ENCODE results near the gene CD226. TPM values are rescaled to one million over a fixed set of nuclear protein-coding genes. Genes with fewer than 3 reads are reported as not detected.

Gene CD226
- total and polyA plus RNA-seq, 12 donors: 0.13 to 3.9 (median 1.7) TPM; not detected in 1

DNA sequence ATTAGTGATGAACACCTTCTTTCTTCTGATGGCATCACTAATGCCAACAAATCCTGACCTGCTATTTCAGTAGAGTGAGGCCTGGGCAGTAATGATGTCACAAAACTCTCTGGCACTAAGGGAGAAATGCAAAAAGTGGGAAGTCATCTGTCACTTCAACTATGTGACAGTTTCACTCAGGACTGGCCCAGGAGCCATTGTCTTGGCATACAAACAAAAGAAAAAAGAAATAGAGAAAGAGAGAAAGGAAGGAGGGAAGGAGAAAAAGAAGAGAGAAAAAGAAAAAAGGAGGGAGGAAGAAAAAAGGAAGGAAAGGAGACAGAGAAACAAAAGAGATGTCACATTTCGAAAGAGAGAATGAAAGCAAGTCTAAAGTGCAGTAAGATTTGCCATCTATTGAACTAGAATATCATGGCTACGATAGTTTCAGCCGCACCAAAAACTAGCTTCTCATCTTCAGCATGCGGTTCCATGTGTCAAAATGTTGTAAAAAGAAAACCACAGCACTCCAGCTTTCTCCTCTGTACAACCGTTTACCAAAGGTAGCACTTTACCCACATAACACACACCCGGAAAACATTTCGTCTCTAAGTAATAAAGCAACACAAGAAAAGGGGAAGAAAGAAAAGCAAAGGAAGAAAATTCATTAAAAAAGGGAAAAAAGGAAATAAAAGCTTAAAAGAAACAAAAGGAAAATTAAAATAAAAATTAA lies 50.1 kb downstream of the CD226 start:
- H3K9me3 ChIP-seq (replicated peaks in 1 of 3): no peaks in the 10 kb centered on the region
- no peaks in the 10 kb centered on the region for H3K27me3 ChIP-seq
- TF ChIP-seq, protein P1, sequence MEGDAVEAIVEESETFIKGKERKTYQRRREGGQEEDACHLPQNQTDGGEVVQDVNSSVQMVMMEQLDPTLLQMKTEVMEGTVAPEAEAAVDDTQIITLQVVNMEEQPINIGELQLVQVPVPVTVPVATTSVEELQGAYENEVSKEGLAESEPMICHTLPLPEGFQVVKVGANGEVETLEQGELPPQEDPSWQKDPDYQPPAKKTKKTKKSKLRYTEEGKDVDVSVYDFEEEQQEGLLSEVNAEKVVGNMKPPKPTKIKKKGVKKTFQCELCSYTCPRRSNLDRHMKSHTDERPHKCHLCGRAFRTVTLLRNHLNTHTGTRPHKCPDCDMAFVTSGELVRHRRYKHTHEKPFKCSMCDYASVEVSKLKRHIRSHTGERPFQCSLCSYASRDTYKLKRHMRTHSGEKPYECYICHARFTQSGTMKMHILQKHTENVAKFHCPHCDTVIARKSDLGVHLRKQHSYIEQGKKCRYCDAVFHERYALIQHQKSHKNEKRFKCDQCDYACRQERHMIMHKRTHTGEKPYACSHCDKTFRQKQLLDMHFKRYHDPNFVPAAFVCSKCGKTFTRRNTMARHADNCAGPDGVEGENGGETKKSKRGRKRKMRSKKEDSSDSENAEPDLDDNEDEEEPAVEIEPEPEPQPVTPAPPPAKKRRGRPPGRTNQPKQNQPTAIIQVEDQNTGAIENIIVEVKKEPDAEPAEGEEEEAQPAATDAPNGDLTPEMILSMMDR (IDR thresholded peaks at IDR 0.05): no peak
- TF ChIP-seq POLR2A (IDR thresholded peaks at IDR 0.05): no peak
- 77 to 84% (median 80%) methylated on average over 7 of the region's 7 CpGs for WGBS, 4 donors
- intact Hi-C loops (cut with DNase I): no loop called here
- H3K36me3 ChIP-seq (replicated peaks in 1 of 2): no peaks in the 10 kb centered on the region
- no peak overlapping the region for H3K4me3 ChIP-seq
- H3K27ac ChIP-seq: no peak overlapping the region
- H3K4me1 ChIP-seq (replicated peaks in 1 of 2): no peaks in the 10 kb centered on the region
- DNase-seq: no peak

DNA sequence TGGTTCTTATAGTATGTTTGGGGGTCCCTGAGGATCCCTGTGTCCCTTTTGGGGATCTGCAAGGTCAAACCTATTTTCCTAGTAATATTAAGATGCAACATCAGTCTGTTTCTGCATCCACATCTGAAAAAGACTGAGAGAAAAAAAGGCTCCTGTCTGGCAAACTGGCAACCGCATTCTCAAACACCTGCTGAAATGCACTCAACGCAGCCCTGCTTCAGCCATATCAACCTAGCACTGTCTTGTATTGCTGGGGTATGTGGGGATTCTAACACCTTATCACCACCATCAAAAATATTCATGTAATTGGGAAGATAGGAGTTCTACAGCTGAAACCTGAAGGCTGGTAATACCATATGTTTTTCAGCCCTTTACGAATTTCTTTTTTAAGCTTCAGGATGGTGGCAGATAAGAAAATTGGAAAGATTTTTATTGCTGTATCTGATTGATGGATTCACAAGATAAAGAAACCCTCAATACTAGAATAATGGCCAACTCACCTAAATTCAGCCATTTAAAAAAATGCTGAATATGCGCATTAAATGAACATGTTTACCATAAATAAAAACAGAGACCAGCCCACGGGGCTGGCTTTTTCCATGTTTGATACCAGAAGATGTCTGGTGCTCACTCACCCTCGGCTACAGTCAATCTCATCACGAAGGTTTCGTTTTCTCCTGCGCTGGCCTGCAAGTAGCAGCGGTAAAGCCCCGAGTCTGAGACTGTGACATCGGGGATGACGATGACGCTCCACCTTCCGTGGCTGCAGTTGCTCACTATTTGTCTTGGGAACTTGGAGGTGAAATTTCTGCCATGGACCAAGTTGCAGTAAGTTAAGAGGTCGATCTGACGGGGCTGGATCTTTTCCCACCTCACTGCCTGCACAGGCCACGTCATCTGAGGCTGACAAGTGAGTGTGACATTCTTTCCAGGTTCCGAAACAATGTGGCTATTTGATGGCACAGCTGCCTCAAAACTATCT lies 52.3 kb downstream of the CD226 start:
- TF ChIP-seq POLR2A (IDR thresholded peaks at IDR 0.05): no peak
- TF ChIP-seq, protein P1 (IDR thresholded peaks at IDR 0.05): no peak
- WGBS, 4 donors: 87 to 92% (median 90%) methylated on average over 19 of the region's 19 CpGs
- no peaks in the 10 kb centered on the region for H3K4me1 ChIP-seq (replicated peaks in 1 of 2)
- no peaks in the 10 kb centered on the region for H3K36me3 ChIP-seq (replicated peaks in 1 of 2)
- intact Hi-C loops (cut with DNase I): no loop called here
- no peak overlapping the region for H3K27ac ChIP-seq
- no peak for DNase-seq
- H3K9me3 ChIP-seq (replicated peaks in 1 of 3): no peaks in the 10 kb centered on the region
- no peak overlapping the region for H3K4me3 ChIP-seq
- H3K27me3 ChIP-seq: no peaks in the 10 kb centered on the region

DNA sequence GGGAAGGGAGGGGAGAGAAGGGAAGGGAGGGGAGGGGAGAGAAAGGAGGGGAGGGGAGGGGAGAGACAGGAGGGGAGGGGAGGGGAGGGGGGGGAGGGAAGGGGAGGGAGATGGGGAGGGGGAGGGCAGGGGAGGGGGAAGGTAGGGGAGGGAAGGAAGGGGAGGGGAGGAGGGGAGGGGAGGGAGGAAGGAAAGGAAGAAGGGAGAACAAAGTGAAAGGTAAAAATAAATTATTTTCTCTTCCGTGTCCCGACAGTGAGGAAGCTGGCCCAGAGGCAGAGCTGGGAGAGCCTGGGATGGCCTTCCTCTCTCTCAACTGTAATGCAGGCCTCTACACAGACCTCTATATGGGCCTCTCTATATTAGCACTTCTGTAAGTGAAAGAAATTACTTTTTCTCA lies 53.2 kb downstream of the CD226 start:
- Histone ChIP-seq H3K27ac (no peak overlapping the region), H3K4me1 (replicated peaks in 1 of 2) (no peaks in the 10 kb centered on the region), H3K4me3 (no peak overlapping the region), H3K27me3 (no peaks in the 10 kb centered on the region), H3K36me3 (replicated peaks in 1 of 2) (no peaks in the 10 kb centered on the region), H3K9me3 (replicated peaks in 1 of 3) (no peaks in the 10 kb centered on the region)
- no peak for DNase-seq
- TF ChIP-seq POLR2A (IDR thresholded peaks at IDR 0.05): no peak
- TF ChIP-seq, protein P1 (IDR thresholded peaks at IDR 0.05): no peak
- 75 to 86% (median 80%) methylated on average over 2 of the region's 2 CpGs for WGBS, 4 donors
- intact Hi-C loops (cut with DNase I): no loop called here

DNA sequence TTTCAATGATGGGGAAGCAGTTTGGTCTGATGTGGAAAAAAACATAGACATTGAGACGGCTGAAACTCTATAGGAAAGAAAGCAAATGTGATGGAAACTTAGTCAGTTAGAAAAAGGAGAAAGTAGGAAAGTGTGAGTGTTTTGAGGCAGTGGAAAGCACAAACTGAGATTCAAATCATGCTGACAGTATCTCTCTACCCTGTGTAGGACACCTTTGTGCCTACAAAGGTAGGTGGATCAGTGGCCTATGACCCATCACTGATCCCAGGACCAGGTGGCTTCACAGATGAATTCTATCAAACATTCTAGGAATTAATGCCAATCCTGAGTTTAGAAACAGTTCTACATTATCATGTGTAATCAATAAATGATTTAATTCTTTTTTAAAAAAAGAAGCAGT lies 57.1 kb downstream of the CD226 start:
- WGBS, 4 donors: 81 to 93% (median 90%) methylated on average over 1 of the region's 1 CpG
- Histone ChIP-seq H3K27ac (no peak overlapping the region), H3K9me3 (replicated peaks in 1 of 3) (no peaks in the 10 kb centered on the region), H3K4me1 (replicated peaks in 1 of 2) (no peaks in the 10 kb centered on the region), H3K4me3 (no peak overlapping the region), H3K27me3 (no peaks in the 10 kb centered on the region), H3K36me3 (replicated peaks in 1 of 2) (no peaks in the 10 kb centered on the region)
- TF ChIP-seq, protein P1 (IDR thresholded peaks at IDR 0.05): no peak
- no peak for TF ChIP-seq POLR2A (IDR thresholded peaks at IDR 0.05)
- no peak for DNase-seq
- intact Hi-C loops (cut with DNase I): no loop called here
